Measurements from ENCODE around the gene CRNKL1. TPM values are rescaled to one million over a fixed set of nuclear protein-coding genes. Genes with fewer than 3 reads are reported as not detected.

CRNKL1 gene
- total RNA-seq, 2 experiments from 2014 or later = 14.1 to 15.7 TPM

DNA sequence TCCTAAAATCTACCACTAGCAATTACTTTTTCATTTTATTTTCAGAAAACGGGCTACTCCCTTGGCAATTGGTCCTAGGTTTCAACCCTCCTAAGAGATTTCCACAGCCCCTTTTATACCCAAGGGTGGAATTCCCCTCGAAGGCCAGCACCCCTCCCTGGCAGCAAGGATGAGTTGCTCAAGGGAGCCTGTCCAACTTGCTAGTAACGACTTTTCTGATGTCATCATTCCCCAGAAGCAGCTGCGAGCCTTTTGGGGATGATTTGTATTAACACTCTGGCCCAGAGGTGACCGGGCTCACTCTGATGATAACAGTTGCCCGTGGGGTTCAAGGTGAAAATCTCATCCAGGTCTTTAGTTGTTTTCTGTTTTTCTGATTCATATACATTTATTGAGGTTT lies 65.8 kb downstream of the CRNKL1 start:
- Mint-ChIP-seq H3K27me3 (ENCODE audit: low read depth) (no peaks in the 10 kb centered on the region), H3K27ac (no peak overlapping the region), H3K9me3 (no peaks in the 10 kb centered on the region), H3K4me1 (ENCODE audit: low read depth) (no peaks in the 10 kb centered on the region), H3K4me3 (no peak overlapping the region), H3K36me3 (ENCODE audit: low read depth) (no peaks in the 10 kb centered on the region)
- DNase-seq = no peak
- CTCF ChIA-PET = interaction anchor here (0.6 kb wide), 1 partner anchor 9 kb away, joined by 3 read pairs; no protein-coding TSS in a partner anchor
- intact Hi-C loops (cut with micrococcal nuclease) = no loop called here

Other genes starting within 250 kb of the CRNKL1 start
- 10 to 100 TPM; 59.5 to 65.5 TPM for gene NAA20, start 35.1 kb downstream of the CRNKL1 start, total RNA-seq
- gene CFAP61, start 66 bp upstream of the CRNKL1 start, total RNA-seq = not detected

All from activated naive CD4-positive, alpha-beta T cell treated with anti-CD3 and anti-CD28 coated beads for 36 hours (primary cell).